T-helper 2 cell treated with Interferon-gamma antibody and Interleukin-4, amounts not matched to agents 5 μg/mL and 100 μg/mL, for 36 hours (primary cell): ENCODE measurements around the gene ALDH4A1.

ENCODE experiments used
- DNase-seq: peaks from one replicate; pipeline ENCODE4 v3.0.0; 2021; ENCODE audit warnings: low spot score
- H3K27ac Mint-ChIP-seq: one replicate; pipeline ENCODE4 v1.8.0; 2021; ENCODE audit warnings: mild to moderate bottlenecking, mixed read lengths
- H3K27me3 Mint-ChIP-seq: one replicate; pipeline ENCODE4 v1.8.0; 2021; ENCODE audit warnings: low read depth, mixed read lengths
- H3K36me3 Mint-ChIP-seq: one replicate; pipeline ENCODE4 v1.8.0; 2021; ENCODE audit warnings: low read depth, mixed read lengths
- H3K4me1 Mint-ChIP-seq: one replicate; pipeline ENCODE4 v1.8.0; 2021; ENCODE audit warnings: low read depth, mixed read lengths
- H3K4me3 Mint-ChIP-seq: one replicate; pipeline ENCODE4 v1.8.0; 2022; ENCODE audit warnings: mild to moderate bottlenecking, moderate library complexity, mixed read lengths
- H3K9me3 Mint-ChIP-seq: one replicate; pipeline ENCODE4 v1.8.0; 2021; ENCODE audit warnings: mixed read lengths

The ALDH4A1 gene

GRCh38 chr1:18830596-18830995, 71.8 kb downstream of the ALDH4A1 start:
- H3K9me3 Mint-ChIP-seq = no peaks in the 10 kb centered on the region
- no peak overlapping the region for H3K27ac Mint-ChIP-seq
- H3K4me3 Mint-ChIP-seq = no peak overlapping the region
- DNase-seq = no peak
- no peaks in the 10 kb centered on the region for H3K36me3 Mint-ChIP-seq
- H3K4me1 Mint-ChIP-seq = no peaks in the 10 kb centered on the region
- H3K27me3 Mint-ChIP-seq = no peaks in the 10 kb centered on the region

GRCh38 chr1:18829671-18830070, 72.7 kb downstream of the ALDH4A1 start:
- H3K27ac Mint-ChIP-seq = no peak overlapping the region
- H3K4me3 Mint-ChIP-seq = no peak overlapping the region
- no peaks in the 10 kb centered on the region for H3K27me3 Mint-ChIP-seq
- H3K9me3 Mint-ChIP-seq = no peaks in the 10 kb centered on the region
- no peak for DNase-seq
- H3K4me1 Mint-ChIP-seq = no peaks in the 10 kb centered on the region
- no peaks in the 10 kb centered on the region for H3K36me3 Mint-ChIP-seq

- Mint-ChIP-seq H3K4me1 (no peaks in the 10 kb centered on the region), H3K27me3 (no peaks in the 10 kb centered on the region), H3K36me3 (no peaks in the 10 kb centered on the region), H3K27ac (no peak overlapping the region), H3K9me3 (no peaks in the 10 kb centered on the region), H3K4me3 (no peak overlapping the region)
- DNase-seq = no peak
Observed at GRCh38 chr1:18828224-18828623, 74.1 kb downstream of the ALDH4A1 start.

- no peaks in the 10 kb centered on the region for H3K36me3 Mint-ChIP-seq
- H3K27me3 Mint-ChIP-seq = peaks cover 23% of the 10 kb centered on the region
- H3K4me1 Mint-ChIP-seq = no peaks in the 10 kb centered on the region
- no peak overlapping the region for H3K4me3 Mint-ChIP-seq
- no peak overlapping the region for H3K27ac Mint-ChIP-seq
- DNase-seq = no peak
- H3K9me3 Mint-ChIP-seq = no peaks in the 10 kb centered on the region
Observed at GRCh38 chr1:18823438-18823837, 78.9 kb downstream of the ALDH4A1 start.
